HPDE6-E6E7 (cell line): ENCODE measurements around the gene TRIP11.

Experiments used
- DNase-seq: peaks from one replicate; pipeline ENCODE4 v3.0.0; 2011; ENCODE audit warnings: missing footprints; ENCODE audit errors: extremely low spot score

TRIP11 gene

GRCh38 chr14:91918186-91918883 lies 121.5 kb downstream of the TRIP11 start:
- no peak for DNase-seq
